ENCODE measurements around the gene SRP68.

DNA sequence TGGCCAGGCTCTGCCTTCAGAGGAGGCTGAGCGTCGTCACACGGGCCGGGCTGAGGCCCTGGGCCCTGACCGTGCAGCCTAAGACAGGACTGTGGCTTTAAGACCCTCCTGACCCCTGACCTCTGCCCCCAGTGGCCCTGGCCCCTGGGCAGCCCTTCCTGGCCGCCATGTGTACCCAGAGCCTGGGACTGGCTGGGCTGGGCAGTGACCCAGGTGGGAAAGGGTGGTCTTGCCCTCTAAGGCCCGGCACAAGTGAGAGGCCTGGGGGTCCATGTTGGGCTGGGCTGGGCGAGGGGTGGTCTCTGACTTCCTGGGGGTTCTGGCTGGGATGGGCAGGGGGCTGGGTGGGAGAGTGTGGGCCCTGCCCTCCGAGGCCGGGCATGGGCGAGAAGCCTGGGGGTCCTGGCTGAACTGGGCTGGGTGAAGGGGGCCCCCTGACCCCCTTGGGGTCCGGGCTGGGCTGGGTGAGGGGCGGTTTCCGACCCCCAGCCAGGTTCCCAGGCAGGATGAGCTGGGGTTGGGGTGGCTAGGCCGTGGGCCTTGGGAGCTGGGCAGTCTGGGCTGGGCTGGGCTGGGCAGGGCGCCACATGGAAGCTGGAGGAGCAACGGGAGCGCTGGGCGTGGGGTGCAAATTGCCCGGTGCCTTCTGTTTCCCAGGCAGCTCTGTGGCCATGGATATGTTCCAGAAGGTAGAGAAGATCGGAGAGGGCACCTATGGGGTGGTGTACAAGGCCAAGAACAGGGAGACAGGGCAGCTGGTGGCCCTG is 71.4 kb downstream of the SRP68 start, which contains the start of gene CDK3:
- TF ChIP-seq CTCF (tag by site-specific recombination; IDR thresholded peaks at IDR 0.05): no peak
- TF ChIP-seq ZNF416 (tag by site-specific recombination; IDR thresholded peaks at IDR 0.05): no peak
- no peak for TF ChIP-seq ZNF121 (tag by site-specific recombination; IDR thresholded peaks at IDR 0.05)
- TF ChIP-seq, protein P1, sequence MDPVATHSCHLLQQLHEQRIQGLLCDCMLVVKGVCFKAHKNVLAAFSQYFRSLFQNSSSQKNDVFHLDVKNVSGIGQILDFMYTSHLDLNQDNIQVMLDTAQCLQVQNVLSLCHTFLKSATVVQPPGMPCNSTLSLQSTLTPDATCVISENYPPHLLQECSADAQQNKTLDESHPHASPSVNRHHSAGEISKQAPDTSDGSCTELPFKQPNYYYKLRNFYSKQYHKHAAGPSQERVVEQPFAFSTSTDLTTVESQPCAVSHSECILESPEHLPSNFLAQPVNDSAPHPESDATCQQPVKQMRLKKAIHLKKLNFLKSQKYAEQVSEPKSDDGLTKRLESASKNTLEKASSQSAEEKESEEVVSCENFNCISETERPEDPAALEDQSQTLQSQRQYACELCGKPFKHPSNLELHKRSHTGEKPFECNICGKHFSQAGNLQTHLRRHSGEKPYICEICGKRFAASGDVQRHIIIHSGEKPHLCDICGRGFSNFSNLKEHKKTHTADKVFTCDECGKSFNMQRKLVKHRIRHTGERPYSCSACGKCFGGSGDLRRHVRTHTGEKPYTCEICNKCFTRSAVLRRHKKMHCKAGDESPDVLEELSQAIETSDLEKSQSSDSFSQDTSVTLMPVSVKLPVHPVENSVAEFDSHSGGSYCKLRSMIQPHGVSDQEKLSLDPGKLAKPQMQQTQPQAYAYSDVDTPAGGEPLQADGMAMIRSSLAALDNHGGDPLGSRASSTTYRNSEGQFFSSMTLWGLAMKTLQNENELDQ (tag by site-specific recombination; IDR thresholded peaks at IDR 0.05; ENCODE audit: low read depth): no peak

All from HEK293 (cell line).